ENCODE results near the gene EIF4G2. TPM values are rescaled to one million over a fixed set of nuclear protein-coding genes. Genes with fewer than 3 reads are reported as not detected.

Gene EIF4G2
- total RNA-seq, 2 donors from 2014 or later = 1,073 to 1,080 TPM

GRCh38 chr11:10847960-10848860, 39.5 kb upstream of the EIF4G2 start:
- Histone ChIP-seq H3K4me3 (no peak overlapping the region), H3K9me3 (no peaks in the 10 kb centered on the region), H3K36me3 (peaks cover 2% of the 10 kb centered on the region), H3K27ac (no peak overlapping the region), H3K4me1 (no peaks in the 10 kb centered on the region), H3K27me3 (no peaks in the 10 kb centered on the region), H3K9ac (ENCODE audit: low read depth in 2 of 2, low read length in 2 of 2) (no peak overlapping the region)
- TF ChIP-seq, protein P1, sequence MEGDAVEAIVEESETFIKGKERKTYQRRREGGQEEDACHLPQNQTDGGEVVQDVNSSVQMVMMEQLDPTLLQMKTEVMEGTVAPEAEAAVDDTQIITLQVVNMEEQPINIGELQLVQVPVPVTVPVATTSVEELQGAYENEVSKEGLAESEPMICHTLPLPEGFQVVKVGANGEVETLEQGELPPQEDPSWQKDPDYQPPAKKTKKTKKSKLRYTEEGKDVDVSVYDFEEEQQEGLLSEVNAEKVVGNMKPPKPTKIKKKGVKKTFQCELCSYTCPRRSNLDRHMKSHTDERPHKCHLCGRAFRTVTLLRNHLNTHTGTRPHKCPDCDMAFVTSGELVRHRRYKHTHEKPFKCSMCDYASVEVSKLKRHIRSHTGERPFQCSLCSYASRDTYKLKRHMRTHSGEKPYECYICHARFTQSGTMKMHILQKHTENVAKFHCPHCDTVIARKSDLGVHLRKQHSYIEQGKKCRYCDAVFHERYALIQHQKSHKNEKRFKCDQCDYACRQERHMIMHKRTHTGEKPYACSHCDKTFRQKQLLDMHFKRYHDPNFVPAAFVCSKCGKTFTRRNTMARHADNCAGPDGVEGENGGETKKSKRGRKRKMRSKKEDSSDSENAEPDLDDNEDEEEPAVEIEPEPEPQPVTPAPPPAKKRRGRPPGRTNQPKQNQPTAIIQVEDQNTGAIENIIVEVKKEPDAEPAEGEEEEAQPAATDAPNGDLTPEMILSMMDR (IDR thresholded peaks at IDR 0.05) = no peak
- intact Hi-C loops (cut with DNase I) = loop anchor here (5.0 kb wide), 1 partner anchor 36 kb away; no protein-coding TSS in a partner anchor
- no peak for DNase-seq

GRCh38 chr11:10846660-10847059, 37.9 kb upstream of the EIF4G2 start:
- Histone ChIP-seq H3K9ac (ENCODE audit: low read depth in 2 of 2, low read length in 2 of 2) (no peak overlapping the region), H3K36me3 (no peaks in the 10 kb centered on the region), H3K27ac (no peak overlapping the region), H3K4me3 (no peak overlapping the region), H3K4me1 (no peaks in the 10 kb centered on the region), H3K9me3 (no peaks in the 10 kb centered on the region), H3K27me3 (no peaks in the 10 kb centered on the region)
- intact Hi-C loops (cut with DNase I) = loop anchor here (5.0 kb wide), 1 partner anchor 34 kb away; no protein-coding TSS in a partner anchor
- DNase-seq = no peak
- TF ChIP-seq, protein P1 (IDR thresholded peaks at IDR 0.05) = no peak

- Histone ChIP-seq H3K27me3 (no peaks in the 10 kb centered on the region), H3K4me1 (no peaks in the 10 kb centered on the region), H3K9me3 (no peaks in the 10 kb centered on the region), H3K9ac (ENCODE audit: low read depth in 2 of 2, low read length in 2 of 2) (no peak overlapping the region), H3K36me3 (no peaks in the 10 kb centered on the region), H3K4me3 (no peak overlapping the region), H3K27ac (no peak overlapping the region)
- DNase-seq = no peak
- TF ChIP-seq, protein P1 (IDR thresholded peaks at IDR 0.05) = no peak
- intact Hi-C loops (cut with DNase I) = loop anchor here (5.0 kb wide), 1 partner anchor 33 kb away; no protein-coding TSS in a partner anchor
Observed at GRCh38 chr11:10845589-10845988, 36.9 kb upstream of the EIF4G2 start.

DNA sequence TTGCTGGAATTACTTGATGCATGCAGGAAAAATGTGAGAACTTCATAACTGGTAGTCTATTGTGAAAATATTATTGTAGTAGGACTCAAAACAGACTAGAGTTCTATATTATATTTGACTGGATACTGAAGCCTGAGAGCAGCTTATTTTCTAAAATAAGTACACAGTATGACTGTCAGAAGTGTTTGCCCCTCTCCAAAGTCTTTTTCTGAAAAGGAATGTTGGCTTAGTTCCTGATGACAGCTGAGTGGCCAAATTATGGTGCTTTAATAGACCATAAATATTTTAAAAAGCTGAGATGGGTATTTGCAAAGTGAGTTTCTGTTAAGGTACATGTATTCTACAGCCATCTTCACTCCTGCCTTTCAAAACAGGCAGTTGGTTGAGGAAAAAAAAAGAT, 36.1 kb upstream of the EIF4G2 start:
- Histone ChIP-seq H3K27me3 (no peaks in the 10 kb centered on the region), H3K9me3 (no peaks in the 10 kb centered on the region), H3K36me3 (no peaks in the 10 kb centered on the region), H3K27ac (no peak overlapping the region), H3K4me3 (no peak overlapping the region), H3K9ac (ENCODE audit: low read depth in 2 of 2, low read length in 2 of 2) (no peak overlapping the region), H3K4me1 (no peaks in the 10 kb centered on the region)
- intact Hi-C loops (cut with DNase I) = loop anchor here (5.0 kb wide), 1 partner anchor 32 kb away; no protein-coding TSS in a partner anchor
- DNase-seq = no peak
- TF ChIP-seq, protein P1 (IDR thresholded peaks at IDR 0.05) = no peak

GRCh38 chr11:10844356-10844755, 35.6 kb upstream of the EIF4G2 start:
- Histone ChIP-seq H3K36me3 (no peaks in the 10 kb centered on the region), H3K9ac (ENCODE audit: low read depth in 2 of 2, low read length in 2 of 2) (no peak overlapping the region), H3K9me3 (no peaks in the 10 kb centered on the region), H3K4me3 (no peak overlapping the region), H3K27ac (no peak overlapping the region), H3K4me1 (no peaks in the 10 kb centered on the region), H3K27me3 (no peaks in the 10 kb centered on the region)
- no peak for DNase-seq
- TF ChIP-seq, protein P1 (IDR thresholded peaks at IDR 0.05) = no peak
- intact Hi-C loops (cut with DNase I) = no loop called here

All from colonic mucosa (tissue), 4 donors.